ENCODE measurements around the gene RFXAP.

RFXAP gene

DNA sequence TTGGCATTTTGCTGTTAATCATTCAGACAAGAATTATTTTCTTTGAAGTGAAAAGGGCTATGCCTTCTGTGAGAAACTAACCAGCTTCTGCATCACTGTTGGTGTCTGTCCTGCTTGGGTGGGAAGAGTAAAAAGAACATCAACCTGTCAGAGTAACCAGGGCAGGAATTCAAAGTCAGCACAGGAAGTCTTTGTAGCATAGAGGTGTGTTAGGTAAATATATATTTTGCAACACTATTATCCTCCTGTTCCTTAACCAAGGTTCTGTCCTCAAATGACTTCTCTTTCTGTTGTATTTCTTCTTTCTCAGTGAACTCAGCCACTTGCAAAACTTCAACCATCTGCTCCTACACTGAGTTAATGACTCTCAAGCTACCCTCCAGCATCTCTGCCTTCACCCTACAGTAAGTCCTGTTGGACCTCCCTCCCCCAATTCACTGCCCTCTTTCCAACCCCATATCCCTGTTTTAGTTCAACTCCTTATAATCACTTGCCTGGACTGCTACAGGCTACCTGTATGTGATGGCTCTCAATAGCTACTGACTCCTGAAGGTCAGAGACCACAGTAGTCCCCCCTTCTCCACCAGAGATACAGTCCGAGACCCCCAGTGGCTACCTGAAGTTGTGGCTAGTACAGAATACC, 51.1 kb downstream of the RFXAP start:
- no peak for DNase-seq

GRCh38 chr13:36872621-36873020, 53.6 kb downstream of the RFXAP start:
- DNase-seq: no peak

DNA sequence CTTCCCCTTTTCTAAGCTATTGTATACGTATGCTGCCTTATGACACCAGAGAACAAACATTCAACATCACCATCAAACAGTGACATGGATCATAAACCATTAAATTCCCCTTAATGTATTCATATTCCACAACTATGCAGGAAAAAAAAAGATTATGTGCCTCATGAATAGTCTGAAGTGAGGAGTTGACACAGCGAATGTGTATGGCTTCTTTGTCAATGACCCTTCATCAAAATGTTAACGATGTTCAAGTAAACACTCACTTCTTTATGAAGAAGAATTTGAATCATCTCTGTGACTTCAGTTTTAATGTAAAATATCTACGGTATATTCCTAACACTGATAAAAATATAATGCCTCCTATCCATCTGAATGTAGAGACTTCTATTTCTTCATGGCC, 56.4 kb downstream of the RFXAP start:
- no peak for DNase-seq

DNA sequence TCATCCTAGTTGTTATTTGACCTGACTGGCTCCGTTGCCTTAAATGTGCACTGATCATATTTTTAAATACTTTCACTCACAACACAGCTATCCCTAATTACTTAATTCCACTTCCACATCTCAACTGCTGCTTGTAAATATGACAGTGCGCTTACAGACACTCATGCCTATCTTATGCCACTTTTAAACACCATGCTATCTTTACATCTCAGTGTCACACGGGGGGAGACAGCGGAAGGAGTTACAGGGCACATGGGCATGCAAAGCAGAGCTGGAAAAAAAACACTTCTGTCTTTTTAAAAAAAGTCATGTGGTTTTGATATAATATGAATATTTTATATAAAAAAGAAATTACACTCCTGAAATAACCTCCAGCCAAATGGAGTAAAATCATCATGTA, 56.9 kb downstream of the RFXAP start:
- DNase-seq: no peak
